GM21381 (cell line): ENCODE measurements around the gene FBLN2.

Experiments
- ATAC-seq: cut with Tn5 transposase; IDR thresholded peaks from one replicate; pipeline ENCODE4 v1.9.1; 2021; ENCODE audit warnings: mild to moderate bottlenecking, moderate library complexity; ENCODE audit not compliant: unreplicated experiment

Gene FBLN2

DNA sequence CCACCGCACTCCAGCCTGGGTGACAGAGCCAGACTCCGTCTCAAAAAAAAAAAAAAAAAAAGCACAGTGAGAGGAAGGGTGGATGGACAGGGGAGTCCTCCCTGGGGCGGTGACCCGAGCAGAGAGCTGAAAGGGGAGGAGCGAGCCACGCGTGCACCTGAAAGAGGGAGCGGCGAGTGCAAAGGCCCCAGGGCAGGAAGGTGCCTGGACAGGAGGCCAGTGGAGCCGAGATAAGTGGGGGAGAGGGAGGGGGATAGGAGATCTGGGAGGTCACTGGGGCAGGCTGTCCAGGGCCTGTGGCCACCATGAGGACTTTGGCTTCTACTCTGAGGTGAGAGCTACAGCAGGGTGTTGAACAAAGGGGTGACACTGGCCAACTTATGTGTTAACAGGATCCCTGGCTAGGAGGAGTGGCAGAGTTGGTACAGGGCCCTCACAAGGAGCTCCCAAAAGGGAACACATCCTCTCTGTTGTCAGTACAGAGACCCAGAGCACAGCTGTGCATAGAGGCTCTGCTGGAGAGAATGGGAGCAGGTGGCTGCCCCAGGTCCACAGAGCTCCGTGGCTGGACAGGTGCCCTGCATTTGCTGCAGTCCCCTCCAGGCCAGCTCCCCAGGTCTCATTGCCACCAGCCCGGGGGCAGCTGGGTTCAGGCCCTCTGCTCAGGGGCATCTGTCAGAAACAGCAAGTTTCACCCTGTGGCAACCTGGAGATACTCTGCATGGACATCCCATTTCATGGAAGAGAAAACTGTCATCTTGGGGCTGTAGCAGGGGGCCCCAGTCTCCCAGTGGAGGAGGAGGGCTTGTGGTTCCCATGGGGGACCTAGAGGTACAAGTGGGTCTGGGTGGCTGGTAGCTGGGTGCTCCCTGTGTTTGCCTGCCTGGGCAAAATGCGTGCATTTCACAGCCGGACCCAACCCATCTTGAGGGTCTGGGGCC, 28.5 kb downstream of the FBLN2 start:
- no peak for ATAC-seq

DNA sequence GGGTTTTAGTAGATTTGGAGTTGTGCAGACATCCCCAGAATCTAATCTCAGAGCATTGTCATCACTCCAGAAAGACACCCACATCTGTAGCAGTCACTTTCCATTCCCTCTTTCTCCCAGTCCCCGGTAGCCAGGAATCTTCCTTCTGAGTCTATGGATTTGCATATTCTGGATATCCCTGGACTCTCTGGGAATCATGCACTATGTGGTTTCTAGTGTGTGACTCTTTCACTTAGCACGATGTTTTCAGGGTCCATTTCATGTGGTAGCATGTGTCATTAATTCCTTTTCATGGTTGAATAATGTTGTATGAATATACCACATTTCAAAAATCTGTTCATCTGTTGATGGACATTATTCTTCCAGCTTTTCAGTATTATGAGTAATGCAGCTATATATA, 29.3 kb downstream of the FBLN2 start:
- no peak for ATAC-seq

- ATAC-seq, result no peak
These were observed 30.1 kb downstream of the FBLN2 start for GRCh38 chr3:13579063-13579462.

DNA sequence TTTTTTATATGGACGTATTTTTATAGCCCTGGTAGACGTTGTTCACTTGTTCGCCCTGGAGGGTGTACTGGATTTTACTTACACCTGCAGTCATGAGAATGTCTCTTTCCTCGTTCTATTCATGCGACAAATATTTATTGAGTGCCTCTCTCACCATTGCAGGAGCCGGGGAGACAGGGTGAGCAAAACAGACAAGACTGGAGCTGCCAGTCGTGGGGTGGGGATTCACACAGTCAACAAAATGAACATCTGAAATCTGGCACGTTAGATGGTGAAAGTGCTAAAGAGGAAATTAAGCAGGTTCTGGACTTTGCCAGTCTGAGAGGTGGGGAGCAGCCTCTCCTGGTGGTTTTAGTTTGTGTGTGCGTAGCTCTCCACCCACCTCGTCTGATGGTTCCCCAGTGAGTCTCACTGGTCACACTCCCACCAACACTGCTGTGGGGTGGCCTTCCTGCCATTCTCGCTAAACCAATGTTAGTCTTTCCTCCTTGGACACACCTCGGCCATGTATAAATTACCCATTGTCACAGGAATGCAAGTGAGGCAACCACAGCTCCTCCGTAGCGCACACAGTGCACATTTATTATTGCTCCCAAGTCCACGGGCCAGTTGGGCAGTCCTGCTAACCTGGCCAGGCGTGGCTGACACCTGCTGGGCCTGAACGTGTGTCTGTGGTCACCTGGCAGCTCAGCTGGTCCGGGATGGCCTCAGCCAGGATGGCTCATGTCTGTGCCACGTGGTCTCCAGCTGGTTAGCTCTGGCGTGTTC, 31.5 kb downstream of the FBLN2 start:
- no peak for ATAC-seq

DNA sequence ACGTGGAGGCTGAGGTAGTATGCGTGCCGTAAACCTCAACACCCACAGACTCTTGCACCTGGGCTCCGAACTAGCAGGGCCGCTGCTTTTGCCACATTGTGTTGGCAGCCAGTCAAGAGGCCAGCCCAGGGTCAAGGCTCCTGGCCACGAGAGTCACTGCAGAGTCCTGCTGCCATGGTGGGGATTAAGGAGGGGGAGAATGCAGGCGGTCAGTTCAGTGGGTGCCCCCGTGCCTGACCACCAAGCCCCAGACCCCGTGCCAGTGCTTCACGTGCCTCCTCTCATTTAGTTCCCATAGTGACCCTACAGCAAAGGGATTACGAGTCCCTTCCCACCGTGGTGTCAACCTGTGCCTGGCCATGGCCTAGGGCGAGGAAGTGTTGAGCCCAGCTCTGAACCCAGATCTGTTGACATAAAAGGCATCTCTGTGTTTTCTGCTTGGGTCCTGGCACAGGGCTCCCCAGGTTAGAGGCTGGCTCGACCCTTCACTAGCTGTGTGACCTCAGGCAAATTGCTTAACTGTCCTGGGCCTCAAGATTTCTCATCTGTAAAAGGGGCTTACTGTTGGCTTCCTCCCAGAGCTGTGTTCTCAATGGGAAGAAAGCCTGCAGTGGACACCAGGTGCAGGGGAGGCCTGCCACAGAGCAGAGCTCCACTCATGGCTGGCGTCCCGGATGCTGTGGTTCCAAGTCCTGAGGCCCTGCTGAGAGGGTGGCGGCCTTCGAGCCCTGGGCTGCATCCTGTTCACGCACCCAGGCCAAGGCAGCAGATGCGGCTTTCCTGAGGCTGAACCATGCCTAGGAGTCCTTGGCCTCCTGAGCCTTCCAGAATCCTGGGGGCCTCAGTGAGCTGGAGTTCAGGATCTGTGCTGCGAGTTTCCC, 32.8 kb downstream of the FBLN2 start:
- ATAC-seq, result no peak

- no peak for ATAC-seq
These were observed 33.7 kb downstream of the FBLN2 start for GRCh38 chr3:13582366-13583250.

DNA sequence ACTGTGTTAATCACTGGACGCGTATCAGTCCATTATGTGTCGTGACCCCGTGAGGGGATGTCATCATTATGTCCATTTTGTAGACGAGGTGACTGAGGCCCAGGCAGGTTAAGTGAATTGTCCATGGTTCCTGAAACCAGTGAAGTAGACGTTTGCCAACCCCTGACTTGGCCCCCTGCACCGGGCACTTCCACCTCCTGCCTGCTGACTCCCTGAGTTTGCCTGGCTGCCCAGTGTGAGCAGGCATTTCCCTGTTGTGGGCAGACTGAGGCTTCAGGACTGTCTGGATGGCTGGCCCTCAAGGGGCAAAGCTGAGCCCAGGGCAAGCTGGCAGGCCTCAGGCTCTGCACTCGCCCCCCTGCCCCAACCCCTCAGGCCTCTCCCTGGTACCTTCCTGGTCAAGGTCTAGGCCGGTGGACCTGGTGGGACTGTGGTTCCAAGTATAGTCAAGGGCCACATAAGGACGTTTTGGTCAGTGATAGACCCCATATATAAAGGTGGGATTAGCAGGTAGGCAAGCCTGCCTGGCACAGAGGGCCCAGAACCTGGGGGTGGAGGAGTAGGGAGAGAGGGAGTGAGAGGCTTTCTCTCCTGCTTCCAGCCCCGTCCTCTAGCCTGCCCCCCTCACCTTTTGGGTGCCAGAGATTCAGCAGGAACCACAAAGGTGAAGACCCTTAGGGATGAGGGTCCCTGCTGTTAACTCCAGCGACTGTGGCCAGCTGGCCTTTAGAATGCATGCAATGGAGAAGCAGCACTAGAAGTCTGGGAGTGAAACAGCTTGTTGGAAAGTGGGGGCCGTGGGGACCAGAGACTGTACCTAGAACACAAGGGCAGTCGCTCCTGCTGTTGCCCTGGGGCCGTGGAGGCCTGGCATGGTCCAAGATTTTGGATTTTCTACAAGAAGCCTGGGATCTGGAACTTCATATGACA, 34.6 kb downstream of the FBLN2 start:
- ATAC-seq, result no peak

- ATAC-seq, result no peak
These were observed 35.5 kb downstream of the FBLN2 start for GRCh38 chr3:13584427-13584891.

GRCh38 chr3:13584901-13585300, 36.0 kb downstream of the FBLN2 start:
- ATAC-seq, result no peak

DNA sequence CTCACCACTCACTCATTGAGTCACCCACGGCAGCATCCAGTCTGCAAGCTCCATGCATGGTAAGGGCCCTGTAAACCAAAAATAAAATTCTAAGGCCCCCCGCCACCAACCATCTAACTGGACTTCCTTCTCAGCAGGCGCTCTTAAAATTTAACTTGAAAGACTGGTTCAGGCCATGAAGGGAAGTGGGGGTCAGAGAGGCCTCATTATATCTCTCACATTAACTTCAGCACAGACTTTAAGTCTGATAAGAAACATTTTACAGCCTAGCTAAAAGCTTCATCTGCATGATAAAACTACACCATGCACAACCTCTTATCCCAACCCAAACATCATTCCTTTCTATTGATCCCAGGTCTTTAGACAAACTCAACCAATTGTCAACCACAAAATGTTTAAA, 38.5 kb downstream of the FBLN2 start:
- ATAC-seq, result no peak

DNA sequence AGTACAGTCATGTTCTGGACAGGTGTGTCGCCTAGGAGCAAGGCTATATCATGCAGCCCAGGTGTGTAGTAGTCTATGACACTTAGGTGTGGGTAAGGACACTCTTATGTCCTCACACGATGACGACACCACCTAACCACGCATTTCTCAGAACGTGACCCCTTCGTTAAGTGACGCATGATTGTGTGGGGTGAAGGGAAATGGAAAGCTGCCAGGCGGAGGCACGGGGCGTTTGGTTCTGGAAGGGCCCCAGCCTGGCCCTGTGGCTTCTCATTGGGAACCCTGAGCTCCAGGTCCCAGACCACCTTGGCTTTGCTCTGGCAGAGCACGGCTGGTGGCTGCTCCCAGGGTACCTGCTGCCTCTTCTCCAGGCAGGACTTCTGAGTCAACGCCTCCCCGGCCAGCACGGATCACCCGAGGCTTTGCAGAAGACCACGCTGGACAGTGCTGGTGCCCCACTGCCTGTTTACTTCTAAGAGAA, 39.3 kb downstream of the FBLN2 start:
- ATAC-seq, result no peak

DNA sequence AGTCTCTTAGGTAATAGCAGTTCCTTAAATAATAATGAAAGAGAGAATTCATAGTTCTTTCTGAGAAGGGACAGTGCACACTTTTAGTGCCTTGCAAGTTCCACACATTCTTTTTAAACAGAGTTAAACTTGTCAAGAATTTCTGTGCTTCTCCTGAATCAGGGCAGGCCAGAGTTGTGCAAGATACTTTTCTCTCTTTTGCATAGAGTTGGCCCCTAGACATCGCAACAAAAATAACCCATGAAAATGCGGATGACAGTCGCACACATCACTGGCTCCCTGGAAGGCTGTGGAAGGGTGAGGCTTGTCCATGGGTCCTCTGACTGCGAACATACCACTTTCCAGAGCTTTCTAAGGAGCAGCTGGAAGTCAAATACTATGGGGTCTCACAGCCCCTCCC, 40.1 kb downstream of the FBLN2 start:
- ATAC-seq, result no peak

GRCh38 chr3:13590841-13591520, 42.1 kb downstream of the FBLN2 start:
- no peak for ATAC-seq

- ATAC-seq, result no peak
These were observed 44.7 kb downstream of the FBLN2 start for GRCh38 chr3:13593615-13594014.

DNA sequence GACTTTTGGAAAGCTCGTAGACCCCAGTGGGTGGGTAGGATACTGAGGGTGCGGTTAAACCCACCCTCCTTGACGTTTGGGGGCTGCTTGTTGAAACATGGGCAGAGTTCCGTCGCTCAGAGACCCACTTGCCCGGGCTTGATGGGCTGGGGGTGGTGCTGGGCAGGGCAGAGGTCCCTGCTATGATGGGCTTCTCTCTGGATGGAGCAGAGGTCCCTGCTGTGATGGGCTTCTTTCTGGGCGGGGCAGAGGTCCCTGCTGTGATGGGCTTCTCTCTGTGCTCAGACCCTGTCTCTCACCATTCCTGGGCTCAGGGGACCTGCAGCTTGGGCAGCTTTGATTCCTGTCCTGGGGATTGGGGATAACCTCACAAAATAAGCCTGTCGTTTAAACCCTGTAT, 45.2 kb downstream of the FBLN2 start:
- no peak for ATAC-seq

- ATAC-seq, result no peak
These were observed 46.1 kb downstream of the FBLN2 start for GRCh38 chr3:13594991-13595421.

DNA sequence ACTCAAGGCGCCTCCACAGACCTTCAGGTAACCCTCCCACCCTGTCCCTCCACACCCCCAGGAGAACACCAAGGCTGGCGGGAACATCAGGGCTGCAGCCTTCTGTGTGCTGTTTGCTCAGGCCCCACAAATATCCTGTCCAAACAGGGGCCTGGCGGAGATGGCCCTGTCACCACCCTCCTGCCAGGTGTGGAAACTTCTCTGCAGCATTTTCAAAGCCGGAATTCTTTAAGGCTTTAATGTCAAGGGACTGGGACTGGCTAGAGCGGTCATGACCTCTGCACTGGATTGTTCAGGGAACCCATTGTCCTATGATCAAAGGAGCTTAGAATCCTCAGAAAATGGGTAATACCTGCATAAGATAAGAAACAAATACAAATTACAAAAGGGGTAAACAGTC, 46.6 kb downstream of the FBLN2 start:
- no peak for ATAC-seq
